SK-N-SH (cell line): Measurements from ENCODE around the gene ZNF547.

Experiments
- CHD2 ChIP-seq: fragments of 150-350 bp; IDR thresholded peaks from 2 replicates; pipeline ENCODE4 v1.6.1; 2018; ENCODE audit warnings: low read length; ENCODE audit not compliant: partially characterized antibody
- FOXJ3 ChIP-seq: sonication (generic); formaldehyde crosslinking; IDR thresholded peaks from 2 replicates; pipeline ENCODE4 v1.5.1; 2020; ENCODE audit warnings: mild to moderate bottlenecking, missing genetic modification reagents
- POLR2AphosphoS5 ChIP-seq: IDR thresholded peaks from 2 replicates; pipeline ENCODE4 v1.6.1; 2012; ENCODE audit warnings: low read depth, low read length
- RAD21 ChIP-seq: IDR thresholded peaks from 2 replicates; pipeline ENCODE4 v1.6.1; 2012; ENCODE audit warnings: mild to moderate bottlenecking, low read length
- RCOR1 ChIP-seq: fragments of 150-350 bp; IDR thresholded peaks from 2 replicates; pipeline ENCODE4 v1.6.1; 2017; ENCODE audit warnings: antibody characterized with exemption, low read length
- TF ChIP-seq, protein P1 (sequence below): IDR thresholded peaks from 2 replicates; pipeline ENCODE4 v1.4.0; 2012; ENCODE audit warnings: low read depth
- TF ChIP-seq, protein P2 (sequence below): fragments of 200-600 bp; sonication (generic); IDR thresholded peaks from 2 replicates; pipeline ENCODE4 v1.6.1; 2017; ENCODE audit warnings: antibody characterized with exemption, mild to moderate bottlenecking, moderate library complexity

DNA sequence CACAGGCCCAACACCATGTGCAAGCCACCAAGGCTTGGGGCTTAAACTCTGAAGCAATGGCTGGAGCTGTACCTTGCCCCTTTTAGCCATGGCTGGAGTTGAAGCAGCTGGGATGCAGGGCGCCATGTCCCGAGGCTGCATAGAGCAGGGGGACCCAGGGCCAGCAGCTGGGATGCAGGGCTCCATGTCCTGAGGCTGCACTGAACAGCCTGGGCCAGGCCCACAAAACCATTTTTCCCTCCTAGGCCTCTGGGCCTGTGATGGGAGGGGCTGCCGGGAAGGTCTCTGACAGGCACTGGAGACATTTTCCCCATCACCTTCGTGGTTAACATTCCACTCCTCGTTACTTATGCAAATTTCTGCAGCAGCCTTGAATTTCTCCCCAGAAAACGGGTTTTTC, 10.8 kb downstream of the ZNF547 start:
- TF ChIP-seq, protein P1, sequence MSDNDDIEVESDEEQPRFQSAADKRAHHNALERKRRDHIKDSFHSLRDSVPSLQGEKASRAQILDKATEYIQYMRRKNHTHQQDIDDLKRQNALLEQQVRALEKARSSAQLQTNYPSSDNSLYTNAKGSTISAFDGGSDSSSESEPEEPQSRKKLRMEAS = no peak
- TF ChIP-seq RAD21 (no peak), POLR2AphosphoS5 (no peak), FOXJ3 (no peak), RCOR1 (no peak), CHD2 (no peak)
- TF ChIP-seq, protein P2, sequence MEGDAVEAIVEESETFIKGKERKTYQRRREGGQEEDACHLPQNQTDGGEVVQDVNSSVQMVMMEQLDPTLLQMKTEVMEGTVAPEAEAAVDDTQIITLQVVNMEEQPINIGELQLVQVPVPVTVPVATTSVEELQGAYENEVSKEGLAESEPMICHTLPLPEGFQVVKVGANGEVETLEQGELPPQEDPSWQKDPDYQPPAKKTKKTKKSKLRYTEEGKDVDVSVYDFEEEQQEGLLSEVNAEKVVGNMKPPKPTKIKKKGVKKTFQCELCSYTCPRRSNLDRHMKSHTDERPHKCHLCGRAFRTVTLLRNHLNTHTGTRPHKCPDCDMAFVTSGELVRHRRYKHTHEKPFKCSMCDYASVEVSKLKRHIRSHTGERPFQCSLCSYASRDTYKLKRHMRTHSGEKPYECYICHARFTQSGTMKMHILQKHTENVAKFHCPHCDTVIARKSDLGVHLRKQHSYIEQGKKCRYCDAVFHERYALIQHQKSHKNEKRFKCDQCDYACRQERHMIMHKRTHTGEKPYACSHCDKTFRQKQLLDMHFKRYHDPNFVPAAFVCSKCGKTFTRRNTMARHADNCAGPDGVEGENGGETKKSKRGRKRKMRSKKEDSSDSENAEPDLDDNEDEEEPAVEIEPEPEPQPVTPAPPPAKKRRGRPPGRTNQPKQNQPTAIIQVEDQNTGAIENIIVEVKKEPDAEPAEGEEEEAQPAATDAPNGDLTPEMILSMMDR = no peak
